Tongue (tissue), 2 donors: ENCODE results near the gene PTK6. TPM values are rescaled to one million over a fixed set of nuclear protein-coding genes. Genes with fewer than 3 reads are reported as not detected.

Experiments used
- DNase-seq: peaks from one replicate; pipeline ENCODE4 v3.0.0-alpha.2; 2015
- total RNA-seq: library from RNA; depleted of rRNA; stranded (reverse); fragments of >200 nt; gene quantifications from one replicate; pipeline ENCODE4 v1.2.3, GENCODE V29; 2014

Gene PTK6
- total RNA-seq, 1 donor from 2014 or later: 4.6 TPM

DNA sequence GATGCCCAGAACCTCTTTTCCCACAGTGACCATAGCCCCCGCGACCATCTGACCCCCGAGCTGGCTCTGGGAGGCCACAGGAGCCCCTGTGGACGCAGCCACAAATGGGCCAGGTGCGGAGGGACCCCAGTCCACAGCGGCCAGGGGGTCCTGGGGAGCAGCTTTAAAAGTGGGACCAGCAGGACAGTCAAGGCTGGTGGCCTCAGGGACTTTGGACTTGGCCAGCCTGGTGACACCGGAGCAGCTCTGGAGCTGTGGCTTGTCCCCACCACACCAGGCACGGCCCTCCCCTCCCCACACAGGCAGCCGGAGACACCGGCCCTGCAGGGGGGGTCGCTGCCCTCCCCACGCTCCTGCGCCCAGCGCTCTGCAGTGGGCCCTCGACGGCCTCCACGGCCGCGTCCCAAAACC, 20.3 kb upstream of the PTK6 start:
- no peak for DNase-seq

DNA sequence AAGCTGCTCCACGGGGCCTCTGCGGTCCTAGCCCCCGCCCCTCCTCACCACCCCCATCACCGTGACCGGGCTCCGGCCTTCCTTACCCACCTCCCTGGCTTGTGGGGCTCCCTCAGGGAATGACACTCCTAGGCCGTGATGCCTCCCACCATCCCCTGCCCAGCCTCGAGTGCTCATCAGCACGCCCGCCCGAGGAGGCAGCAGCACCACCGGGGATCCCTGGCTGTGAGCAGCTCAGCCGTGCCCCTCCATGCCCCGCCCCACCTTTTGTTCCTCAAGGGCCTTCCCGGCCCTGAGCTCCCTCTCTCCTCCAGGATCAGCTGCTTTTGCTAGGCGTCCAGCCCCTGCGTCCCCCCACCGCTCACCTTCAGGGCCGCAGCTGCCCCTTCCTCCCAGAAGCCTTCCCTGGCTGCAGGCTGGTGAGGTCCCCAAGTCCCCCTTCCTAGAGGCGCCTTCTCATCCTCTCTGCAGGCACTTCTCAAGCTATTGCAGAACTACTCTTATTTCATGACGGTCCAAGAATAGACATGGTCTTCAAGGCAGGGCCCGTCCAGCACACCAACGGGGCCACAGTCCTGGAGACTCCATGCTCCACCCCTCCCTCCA, 19.8 kb upstream of the PTK6 start:
- DNase-seq: no peak

DNA sequence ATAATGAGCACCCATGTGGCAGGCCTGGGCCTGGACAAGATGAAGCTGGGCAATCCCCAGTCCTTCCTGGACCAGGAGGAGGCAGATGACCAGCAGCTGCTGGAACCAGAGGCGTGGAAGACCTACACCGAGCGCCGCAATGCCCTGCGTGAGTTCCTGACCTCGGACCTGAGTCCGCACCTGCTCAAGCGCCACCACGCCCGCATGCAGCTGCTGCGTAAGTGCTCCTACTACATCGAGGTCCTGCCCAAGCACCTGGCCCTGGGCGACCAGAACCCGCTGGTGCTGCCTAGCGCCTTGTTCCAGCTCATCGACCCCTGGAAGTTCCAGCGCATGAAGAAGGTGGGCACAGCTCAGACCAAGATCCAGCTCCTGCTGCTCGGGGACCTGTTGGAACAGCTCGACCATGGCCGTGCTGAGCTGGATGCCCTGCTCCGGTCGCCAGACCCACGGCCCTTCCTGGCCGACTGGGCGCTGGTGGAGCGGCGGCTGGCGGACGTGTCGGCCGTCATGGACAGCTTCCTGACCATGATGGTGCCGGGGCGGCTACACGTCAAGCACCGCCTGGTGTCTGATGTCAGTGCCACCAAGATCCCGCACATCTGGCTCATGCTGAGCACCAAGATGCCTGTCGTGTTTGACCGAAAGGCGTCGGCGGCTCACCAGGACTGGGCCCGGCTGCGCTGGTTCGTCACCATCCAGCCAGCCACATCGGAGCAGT, 18.6 kb upstream of the PTK6 start:
- DNase-seq: no peak

DNA sequence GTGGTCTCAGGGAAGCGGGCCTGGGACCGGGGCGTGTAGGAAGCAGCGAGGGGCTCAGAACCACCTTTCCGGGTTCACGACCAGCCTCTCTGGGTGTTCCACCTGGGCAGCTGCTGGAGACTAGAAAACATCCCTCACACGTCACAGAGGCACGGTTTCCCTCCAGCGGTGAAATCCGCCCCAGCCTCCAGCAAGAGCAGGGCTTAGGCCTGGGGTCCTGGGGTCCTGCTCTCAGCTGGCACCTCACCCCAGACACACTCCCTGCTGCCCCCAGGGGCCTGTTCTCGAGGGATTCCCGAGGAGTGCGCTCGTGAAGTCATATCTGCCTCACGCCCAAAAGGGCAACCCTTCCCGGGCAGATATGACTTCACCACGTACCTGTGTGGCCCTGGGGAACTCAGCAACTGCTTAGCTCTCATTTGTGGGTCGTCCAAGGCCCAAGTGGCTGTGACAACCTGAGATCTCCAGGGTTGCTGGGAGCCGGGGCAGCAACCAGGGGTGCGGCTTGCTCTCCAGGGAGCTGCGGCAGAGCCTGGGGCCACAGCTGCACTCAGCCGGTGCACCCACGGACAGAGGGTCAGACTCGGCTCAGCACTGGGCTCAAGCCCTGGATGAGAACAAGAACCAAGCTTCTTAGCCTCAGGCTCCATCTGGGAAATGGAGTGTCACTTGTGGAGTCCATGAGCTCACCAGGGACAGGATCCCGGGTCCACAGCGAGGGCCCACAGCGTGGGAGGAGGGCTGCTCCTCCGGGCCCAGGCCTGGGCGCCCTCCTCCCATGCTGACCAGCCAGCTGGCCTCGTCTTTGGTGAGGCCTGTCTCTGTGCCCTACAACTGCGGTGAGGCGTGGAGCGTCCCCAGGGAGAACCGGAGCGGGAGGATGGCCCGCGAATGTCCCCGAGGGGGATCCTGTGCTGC, 17.4 kb upstream of the PTK6 start:
- no peak for DNase-seq

DNA sequence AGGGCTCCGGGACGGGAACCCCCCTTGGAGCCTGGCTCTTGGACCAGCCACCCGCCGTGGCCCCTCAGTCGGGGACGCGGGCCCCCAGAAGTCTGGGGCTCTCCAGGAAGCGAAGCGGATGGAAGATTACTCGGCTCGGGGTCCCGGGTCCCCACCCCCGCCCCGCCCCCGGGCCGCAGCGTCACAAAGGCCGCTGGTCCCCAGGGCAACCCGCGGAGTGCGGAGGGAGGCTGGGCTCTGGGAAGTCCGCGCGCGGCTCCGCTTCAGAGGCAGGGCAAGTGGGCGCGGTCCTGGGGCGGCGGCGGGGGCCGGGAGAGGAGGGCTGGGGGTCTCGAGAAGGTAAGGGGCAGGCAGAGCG, 16.7 kb upstream of the PTK6 start, which contains the start of gene FNDC11:
Gene FNDC11 (plus strand): TSS at position 227 of the 358 bp plus-strand sequence. CDS start 1,505 bp downstream, outside the sequence.
- no peak for DNase-seq

DNA sequence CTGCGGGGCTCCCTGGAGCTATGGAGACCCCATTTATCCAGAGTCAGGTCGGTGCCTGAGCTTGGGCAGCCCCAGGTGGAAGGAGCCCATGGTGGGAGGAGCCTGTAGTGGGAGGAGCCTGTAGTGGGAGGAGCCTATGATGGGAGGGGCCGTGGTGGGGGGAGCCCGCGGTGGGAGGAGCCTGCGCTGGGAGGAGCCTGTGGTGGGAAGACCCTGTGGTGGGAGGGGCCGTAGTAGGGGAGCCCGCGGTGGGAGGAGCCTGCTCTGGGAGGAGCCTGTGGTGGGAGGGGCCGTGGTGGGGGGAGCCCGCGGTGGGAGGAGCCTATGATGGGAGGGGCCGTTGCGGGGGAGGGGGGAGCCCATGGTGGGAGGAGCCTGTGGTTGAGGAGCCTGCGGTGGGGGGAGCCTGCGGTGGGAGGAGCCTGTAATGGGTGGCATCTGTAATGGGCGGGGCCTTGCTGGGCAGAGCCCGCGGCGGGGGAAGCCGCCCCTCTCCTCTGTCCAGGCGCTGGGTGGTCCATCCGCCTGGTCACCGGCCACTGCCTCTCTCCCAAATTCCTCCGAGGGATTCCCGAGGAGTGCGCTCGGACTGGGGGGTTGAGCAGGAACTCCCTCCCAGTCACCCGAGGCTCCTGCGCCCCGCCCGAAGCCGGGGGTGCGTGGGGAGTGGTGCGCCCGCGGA, 16.2 kb upstream of the PTK6 start:
- DNase-seq: peak; percentile 75

DNA sequence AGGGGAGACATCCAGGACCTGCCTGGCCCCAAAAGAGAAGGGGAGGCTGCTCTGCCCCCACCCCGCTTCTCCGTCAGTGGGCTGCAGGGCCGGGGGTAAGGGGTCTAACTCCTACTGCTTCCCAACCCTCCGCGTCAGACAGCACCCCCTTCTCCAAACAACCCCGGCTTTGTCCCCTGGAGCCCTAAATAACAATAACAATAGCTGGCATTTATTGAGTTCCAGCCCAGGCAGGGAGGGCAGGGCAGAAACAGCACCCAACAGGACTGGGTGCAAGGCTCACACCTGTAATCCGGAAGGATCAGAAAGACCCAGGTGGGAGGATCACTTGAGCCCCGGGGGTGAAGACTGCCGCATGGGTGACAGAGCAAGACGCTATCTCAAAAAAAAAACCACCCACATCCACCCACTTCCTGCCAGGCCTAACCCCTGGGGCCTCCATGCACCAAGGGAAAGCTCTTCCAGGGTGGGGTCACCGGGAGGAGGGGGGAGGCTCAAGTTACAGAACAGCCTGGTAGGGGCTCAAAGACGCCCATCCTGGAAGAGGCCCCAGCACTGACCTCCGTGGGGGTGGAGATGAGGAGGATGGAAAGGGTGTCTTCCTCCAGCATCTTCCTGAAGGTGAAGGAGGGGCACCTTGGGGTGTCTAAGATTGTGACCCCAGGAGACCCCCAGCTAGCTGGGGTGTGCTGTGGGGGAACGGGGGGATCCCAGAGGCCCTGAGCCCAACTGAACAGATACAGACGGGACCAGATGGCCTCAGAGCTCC, 15.5 kb upstream of the PTK6 start:
- no peak for DNase-seq

DNA sequence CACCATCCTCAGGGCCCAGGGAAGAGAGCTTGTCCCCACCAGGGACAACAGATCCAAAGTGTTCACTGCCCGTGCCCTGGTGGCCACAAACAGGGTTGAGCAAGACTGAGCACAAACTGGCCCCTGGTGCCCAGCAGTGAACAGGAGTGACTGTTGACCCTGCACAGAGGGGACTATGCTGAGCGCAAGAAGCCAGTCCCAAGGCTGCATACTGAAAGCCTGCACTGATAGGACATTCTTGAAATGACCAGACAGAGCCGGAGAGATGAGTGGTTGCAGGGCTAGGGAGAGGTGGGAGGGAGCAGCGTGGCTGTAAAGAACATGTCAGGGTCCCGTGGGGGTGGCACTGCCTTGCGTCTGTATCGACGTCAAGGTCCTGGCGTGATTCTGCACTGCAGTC, 13.9 kb upstream of the PTK6 start:
- no peak for DNase-seq

DNA sequence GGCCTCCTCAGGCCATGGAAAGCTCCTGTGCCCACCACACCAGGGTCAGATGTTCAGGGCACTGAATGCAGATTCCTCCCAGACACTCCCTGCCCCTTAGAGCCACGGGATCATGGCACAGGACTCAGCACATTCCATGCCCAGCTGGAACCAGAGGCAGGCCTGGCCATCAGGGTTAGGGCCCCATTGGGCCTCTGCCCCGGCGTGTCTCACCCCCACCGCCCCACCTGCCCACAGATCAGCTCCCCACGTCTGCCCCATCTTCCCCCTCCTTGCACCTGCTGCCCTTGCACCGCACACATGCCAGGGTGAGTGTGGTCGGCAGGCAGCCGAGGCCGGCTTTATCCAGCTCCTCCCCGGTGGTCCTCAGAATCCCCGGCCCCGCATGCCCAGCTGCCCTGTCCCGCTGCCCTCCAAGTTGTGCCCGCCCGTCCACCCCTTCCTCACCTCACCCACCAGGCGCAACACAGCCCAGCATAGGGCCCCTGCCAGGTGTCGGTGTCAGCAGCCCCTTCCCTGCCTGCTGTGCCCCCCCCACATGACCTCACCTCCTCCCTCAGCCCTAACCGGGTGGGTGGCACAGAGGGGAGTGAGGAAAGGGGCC, 12.6 kb upstream of the PTK6 start:
- no peak for DNase-seq

DNA sequence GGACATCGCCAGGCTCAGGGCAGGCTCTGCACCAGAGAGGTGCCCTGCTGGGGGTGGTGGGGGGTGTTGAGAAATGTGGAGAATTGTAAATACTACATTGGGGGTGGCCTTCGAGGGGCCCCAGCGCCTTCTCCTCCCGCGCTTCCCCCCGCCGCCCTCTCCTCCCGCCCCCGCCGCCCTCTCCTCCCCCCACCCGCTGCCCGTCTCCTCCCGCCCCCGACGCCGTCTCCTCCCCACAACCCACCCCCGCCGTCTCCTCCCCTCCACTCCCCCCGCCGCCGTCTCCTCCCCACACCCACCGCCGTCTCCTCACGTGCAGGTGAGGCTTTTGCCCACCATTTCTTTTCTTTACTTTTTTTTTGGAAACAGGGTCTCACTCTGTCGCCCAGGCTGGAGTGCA, 11.8 kb upstream of the PTK6 start:
- no peak for DNase-seq

DNA sequence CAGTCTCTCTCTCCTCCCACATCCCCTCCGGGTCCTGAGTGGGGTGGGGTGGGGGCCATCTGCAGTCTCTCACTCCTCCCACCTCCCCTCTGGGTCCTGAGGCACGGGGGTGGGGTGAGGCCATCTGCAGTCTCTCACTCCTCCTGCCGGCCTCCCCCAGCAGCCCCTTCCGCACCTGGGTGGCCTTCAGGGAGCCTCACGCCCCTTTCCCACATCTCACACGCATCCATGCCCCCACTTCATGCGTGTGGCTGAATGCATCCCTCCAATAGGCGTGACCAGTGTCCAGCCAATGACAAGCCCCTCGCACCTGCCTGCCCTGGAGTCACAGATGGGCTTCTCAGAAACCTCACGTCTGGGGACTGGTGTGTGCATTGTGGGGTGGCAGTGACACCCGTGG, 11.4 kb upstream of the PTK6 start:
- DNase-seq: no peak

DNA sequence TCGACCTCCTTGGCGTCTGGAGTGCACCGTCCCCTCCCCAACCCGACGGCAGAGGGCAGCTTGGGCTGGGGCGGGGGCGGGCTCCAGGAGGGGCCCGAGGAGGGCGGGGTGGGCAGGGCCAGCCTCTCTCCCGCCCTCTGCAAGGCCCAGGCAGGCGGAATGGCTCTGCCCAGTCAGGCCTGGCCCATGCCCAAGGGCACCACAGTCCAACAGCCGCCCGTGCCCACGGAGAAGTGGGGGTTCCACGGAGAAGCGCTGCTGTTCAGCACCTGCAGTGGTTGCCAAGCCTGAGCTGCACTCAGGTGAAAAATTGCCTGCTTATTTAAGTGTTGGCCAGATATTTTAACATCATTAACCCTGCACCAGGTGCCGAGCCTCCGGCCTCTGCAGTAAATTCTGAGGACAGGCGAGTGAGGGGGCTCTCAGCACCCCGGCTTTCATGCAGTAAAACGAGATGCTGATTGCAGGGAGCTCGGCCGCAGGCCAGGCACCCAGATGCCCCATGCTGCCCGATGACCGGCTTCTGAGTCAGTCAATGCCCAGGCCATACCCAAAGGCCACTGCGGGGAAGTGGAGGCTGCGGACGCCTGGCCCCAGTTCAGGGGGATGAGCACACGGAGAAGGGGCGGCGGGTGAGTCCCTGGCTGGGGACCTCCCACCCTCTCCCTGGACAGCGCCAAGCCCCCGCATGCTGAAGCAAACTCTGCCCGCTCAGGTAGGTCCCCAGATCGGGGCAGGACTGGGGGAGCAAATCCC, 10.7 kb upstream of the PTK6 start, which contains the start of gene SRMS:
Gene SRMS (minus strand): TSS at position 25 of the 756 bp plus-strand sequence. CDS start 286 bp downstream, outside the sequence.
- no peak for DNase-seq

DNA sequence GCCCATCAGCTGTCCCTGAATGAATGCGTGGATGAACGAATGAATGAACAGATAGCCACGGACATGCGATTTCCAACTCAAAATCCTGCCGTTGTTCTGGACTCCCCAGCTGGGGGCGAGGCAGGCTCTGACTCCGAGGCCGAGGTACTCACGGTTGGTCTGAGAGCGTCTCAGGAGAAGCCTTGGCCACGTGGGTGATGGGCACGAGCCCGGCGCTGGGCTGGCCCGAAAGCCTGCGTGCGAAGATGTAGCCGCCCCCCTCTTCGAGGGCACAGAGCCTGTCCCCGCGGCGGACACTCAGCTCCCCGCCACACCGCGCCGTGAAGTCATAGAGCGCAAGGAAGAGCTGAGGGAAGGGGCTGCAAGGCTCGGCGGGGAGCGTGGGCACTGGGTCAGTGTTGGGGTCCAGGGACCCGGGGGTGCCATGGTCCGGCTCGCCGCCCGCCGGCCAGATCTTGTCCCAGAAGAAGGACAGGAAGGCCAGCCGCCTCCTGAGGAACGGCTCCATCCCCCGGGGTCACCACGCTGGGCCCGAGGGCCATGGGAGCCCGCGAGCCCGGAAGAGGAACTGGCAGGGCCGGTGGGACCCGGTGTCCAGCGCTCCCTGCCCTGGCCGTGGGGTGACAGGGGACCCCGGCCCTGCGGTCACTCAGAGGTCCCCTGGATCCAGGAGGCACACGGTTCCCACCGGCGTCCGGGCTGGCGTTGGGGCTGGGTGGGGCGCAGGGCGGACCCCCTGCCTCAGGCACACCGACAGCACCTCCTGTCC, 10.0 kb upstream of the PTK6 start:
- DNase-seq: no peak

DNA sequence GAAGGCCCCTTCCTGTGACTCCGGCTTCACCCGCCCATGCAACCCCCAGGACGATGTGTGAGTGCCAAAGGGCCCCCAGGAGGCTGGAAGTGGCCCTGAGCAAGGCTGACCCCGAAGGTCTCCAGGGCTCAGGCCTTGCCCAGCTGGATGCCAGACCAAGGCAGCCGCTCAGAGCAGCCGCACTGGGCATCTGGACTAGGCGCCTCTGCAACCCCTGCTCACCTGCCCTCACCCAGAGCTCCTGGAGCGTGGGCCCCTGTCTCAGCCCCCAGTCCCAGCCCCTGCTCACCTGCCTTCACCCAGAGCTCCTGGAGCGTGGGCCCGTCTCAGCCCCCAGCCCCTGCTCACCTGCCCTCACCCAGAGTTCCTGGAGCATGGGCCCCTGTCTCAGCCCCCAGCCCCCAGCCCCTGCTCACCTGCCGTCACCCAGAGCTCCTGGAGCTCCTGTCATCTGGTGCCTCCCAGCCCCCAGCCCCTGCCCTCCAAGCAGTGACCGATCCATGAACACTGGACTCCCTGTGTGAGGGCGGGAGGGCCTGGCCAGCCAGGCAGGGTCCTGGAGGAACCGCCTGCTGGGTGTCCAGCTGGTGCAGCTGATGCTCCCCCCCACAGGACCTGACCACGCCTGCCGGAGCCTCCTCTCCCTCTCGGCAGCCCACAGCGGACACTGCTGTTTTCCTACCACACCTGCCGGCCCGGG, 9.2 kb upstream of the PTK6 start:
- DNase-seq: no peak

DNA sequence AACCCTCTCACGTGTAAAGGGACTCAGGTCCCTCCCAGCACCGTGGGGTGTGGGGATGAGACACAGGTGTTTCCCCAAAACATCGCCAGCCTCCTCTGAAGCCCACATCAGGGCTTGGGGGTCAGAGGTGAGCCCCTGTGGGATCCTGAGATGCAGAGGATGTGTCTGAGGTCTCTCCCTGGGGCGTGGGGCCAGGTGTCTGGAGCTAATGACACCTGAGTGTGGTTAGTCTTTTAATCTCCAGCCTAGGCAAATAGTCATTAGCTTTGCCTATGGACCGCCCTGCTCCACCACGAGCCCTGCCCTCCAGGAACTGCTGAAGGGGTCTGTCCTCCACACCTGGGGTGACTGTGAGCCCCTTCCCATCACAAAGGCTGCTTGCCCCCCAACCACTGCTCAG, 8.6 kb upstream of the PTK6 start:
- DNase-seq: no peak

DNA sequence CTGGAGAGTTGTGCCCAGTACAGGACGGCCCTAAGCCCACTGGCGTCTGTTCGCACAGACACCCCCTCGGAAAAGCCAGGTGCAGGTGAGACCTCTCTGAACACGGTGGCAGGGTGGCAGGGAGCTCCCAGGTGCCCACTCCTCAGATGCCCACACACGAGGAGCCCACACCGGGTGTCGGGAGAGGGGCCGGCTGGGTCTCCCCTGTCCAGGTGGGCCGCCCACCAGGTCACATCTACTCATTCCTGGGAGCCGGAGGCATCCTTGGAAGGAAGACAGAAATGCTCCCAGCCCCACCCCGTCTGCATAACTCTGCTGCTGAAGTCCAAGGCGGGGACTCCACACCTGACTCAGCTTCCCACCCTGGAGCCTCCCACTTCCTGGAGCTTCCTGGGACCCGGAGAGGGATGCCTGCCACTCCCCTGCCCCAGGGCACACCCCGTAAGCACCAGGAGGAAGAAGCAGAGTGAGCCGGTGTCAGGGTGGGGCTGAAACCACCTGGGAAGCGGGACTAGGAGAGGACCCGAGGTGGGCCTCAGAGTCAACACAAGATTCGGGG, 7.9 kb upstream of the PTK6 start:
- DNase-seq: no peak

DNA sequence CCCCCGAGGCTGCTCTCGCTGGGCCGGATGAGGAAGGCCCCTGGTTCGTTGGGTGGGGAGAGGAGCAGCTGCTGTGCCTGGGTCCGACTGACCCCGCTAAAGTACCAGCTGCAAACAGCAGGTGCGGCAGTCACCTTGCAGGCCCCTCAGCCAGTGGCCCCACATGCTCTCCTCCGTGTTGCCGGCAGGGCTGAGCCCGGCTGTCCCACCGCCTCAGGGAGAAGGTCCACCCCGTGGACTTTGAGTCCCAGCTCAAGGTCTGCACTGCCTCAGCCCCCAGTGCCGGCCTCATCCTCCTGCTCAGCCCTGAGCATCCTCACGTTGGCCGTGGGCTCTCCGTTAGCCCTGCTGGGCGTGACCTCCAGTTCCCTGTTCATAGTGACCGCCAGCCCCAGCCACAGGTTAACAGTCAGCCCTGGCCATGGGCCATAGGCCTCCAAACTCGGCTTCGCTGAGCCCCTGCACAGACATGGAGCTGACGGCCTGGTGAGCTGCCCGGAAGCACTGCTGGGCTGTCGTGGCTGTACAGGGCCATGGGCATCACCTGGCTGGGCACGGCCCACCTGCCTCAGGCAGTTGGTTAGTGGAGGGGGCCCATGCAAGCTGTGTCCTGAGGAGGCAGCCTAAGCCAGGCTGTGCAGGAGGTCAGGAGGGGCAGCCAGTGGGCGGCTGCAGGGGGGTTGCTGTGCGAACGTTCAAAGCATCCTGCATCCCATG, 7.2 kb upstream of the PTK6 start:
- no peak for DNase-seq

DNA sequence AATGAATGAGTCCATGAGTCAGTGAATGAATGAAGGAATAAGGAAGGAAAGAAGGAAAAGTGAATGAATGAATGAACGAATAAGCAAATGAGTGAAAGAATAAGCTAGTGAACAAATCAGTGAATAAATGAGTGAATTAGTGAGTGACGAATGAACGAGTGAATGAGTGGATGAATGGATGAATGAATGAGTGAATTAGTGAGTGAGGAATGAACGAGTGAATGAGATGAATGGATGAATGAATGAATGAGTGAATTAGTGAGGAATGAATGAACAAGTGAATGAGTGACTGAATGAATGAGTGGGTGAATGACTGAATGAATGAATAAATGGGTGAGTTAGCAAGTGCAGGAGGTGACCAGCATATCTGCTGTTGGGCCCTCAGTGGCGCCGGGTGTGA, 6.6 kb upstream of the PTK6 start:
- DNase-seq: no peak
